NCI-H774 (cell line): Measurements from ENCODE around the gene CAPN5.
"Not testable (repeated sequence)": the region's sequence is repeated elsewhere in the genome, so short reads cannot be mapped to it uniquely, and the experiment has no call there.

Experiments
- DNase-seq: peaks from one replicate; lab custom pipeline; 2025; lab: John Stamatoyannopoulos, UW

CAPN5 gene

DNA sequence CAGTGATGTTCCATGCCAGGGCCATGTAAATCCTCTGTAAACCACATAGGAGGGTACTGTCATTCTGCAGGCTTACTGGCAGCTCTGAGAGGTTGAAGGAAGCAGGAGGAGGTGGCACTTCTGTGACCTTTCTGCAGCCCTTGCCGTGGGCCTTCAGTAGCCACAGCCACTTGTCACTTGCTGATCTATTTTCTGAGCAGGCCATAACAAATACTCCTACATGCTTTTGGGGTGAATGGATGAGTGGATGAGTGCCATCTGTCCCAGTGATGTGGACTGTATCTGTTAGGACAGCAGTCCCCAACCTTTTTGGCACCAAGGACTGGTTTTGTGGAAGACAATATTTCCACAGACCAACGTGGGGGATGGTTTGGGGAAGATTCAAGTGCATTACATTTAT lies 22.4 kb upstream of the CAPN5 start:
- no peak for DNase-seq

- no peak for DNase-seq
These were observed 21.9 kb upstream of the CAPN5 start for GRCh38 chr11:77044886-77045285.

GRCh38 chr11:77046060-77046501 lies 20.7 kb upstream of the CAPN5 start:
- no peak for DNase-seq

- peak; percentile 90 for DNase-seq
These were observed 19.5 kb upstream of the CAPN5 start for GRCh38 chr11:77047007-77047927.

DNA sequence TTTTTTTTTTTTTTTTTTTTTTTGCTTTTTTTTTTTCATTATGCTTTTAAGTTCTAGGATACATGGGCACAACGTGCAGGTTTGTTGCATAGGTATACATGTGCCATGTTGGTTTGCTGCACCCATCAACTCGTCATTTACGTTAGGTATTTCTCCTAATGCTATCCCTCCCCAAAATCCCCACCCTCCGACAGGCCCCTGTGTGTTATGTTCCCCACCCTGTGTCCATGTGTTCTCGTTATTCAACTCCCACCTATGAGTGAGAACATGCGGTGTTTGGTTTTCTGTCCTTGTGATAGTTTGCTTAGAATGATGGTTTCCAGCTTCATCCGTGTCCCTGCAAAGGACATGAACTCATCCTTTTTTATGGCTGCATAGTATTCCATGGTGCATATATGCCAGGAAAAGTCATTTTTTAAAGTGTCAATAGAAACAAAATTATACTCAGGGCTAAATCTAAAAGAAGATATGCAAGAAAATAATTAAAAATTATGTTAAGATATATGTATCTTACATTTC lies 18.8 kb upstream of the CAPN5 start:
- DNase-seq, result not testable (repeated sequence)

- DNase-seq, result no peak
These were observed 17.7 kb upstream of the CAPN5 start for GRCh38 chr11:77049026-77049425.

DNA sequence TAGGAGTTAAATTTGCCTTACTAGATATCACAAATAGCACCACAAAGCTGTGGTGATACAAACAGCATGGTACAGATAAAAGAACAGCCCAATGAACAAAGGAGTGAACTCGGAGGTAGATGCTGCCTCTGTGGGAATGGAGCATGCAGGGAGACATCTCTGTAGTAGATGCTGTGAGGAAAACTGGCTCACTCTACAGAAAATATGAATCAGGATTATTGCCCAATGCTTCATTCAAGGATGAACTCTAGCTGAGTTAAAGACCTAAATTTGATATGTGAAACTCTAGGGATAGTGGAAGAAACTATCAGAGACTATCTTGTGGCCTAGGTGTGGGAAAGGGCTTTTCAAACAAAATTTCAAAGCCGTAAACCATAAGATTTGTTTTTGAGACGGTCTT lies 15.3 kb upstream of the CAPN5 start:
- no peak for DNase-seq

- no peak for DNase-seq
These were observed 14.3 kb upstream of the CAPN5 start for GRCh38 chr11:77052518-77052917.

DNA sequence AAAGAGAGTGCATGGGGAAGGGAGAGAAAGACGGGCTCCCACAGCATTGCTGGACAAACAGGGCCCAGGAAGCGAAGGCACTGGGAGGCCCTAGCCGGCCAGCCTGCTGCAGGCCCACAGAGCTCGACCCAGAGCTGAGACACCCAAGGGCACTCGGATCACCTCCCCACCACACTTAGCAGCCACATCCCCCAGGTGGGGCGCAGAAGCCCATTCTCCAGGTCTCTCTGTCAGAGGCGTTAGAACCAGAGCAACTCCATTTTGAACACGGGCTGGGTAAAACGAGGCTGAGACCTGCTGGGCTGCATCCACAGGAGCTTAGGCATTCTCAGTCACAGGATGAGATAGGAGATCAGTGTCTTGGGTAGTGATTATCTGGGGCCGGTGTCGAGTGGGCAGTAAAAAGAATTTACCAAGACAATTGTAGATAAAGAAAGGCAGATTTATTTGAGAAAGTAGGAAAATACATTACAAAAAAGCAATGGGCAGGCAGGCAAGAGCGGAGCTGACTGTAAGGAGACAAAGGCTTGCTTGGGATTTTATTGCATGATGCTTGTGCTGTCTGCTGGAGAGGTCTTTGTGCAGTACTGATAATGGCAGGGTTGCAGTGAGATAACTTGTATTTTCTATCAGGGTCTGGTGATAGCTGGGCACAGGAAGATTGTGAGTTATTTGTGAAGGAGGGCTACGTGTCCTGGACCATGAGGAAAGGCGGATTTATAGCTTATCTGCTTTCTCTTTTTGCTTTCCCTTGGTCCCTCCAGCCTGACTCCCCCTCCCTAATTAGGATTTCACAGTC lies 13.4 kb upstream of the CAPN5 start:
- no peak for DNase-seq

GRCh38 chr11:77054084-77054483 lies 12.7 kb upstream of the CAPN5 start:
- DNase-seq, result no peak

DNA sequence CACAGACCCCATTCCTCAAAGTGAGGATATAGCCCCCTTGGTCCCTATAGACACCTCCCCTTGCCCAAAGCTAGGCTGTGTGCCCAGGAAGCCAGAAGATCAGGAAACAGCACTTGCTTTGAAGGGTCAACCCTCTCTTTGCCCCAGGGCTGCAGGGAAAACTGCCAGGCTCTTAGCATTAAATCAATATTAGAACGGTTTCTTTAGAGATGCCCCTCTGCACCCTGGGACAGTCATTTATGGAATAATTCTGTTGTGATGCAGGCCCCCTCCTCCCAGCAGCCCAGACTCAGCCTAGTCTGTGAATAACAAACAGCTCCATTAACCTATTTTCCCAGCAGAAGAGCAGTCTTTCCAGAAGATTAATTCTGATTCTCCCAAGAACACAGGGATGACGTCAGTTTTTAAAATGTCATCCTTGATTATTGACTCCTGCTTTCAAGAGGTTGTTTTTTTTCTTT lies 11.6 kb upstream of the CAPN5 start:
- no peak for DNase-seq

DNA sequence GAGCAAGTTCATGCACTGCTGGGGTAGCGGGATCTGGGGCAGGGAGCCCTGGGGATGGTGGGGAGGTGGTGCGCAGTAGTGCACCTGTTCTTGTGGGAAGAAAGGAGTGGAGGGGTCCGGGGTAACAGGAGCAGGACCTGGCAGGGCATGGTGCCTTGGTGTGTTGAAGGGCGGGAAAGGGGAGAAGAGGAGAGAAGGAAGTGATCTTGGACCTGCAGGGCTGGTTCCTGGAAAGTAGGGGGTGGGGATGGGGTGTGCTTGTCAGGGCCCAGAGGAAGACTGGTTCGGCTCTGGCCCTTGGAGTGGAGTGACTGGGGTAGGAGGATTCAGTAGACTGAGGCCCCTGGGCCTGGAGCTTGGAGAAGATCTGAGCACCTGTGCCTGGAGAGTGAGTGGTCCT lies 10.9 kb upstream of the CAPN5 start:
- DNase-seq, result no peak

- no peak for DNase-seq
These were observed 9.9 kb upstream of the CAPN5 start for GRCh38 chr11:77056814-77057402.

- no peak for DNase-seq
These were observed 8.8 kb upstream of the CAPN5 start for GRCh38 chr11:77057938-77058474.

- no peak for DNase-seq
These were observed 7.9 kb upstream of the CAPN5 start for GRCh38 chr11:77058900-77059299.

GRCh38 chr11:77059806-77060205 lies 7.0 kb upstream of the CAPN5 start:
- DNase-seq, result no peak

DNA sequence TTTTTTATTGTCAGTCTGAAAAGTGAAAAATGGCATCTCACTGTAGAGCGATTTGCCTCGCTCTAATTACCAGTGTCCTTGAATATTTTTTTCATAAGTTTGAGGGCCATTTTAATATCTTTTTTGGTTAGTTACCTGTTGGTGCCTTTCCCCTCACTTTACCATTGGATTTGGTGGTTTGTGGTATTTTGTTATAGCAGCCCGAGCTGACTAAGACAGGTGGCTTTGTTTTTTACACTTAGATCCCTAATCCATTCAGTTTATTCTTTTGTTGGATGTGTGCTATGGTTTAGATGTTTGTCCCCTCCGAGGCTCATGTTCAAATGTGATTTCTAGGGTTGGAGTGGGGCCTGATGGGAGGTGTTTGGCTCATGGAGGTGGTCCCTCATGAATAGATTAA lies 6.5 kb upstream of the CAPN5 start:
- no peak for DNase-seq

DNA sequence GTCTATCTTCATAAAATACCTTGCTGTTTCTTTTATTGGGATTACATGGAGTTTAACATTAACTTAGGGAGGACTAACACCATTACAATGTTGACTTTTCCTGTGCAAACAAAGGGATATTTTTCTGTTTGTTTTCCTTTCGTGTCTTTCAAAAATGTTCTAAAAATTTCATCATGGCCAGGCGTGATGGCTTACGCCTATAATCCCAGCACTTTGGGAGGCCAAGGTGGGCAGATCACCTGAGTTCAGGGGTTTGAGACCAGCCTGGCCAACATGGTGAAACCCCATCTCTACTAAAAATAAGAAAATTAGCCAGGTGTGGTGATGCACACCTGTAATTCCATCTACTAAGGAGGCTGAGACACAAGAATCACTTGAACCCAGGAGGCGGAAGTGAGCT lies 5.5 kb upstream of the CAPN5 start:
- not testable (repeated sequence) for DNase-seq

GRCh38 chr11:77062924-77063323 lies 3.8 kb upstream of the CAPN5 start:
- DNase-seq, result no peak

DNA sequence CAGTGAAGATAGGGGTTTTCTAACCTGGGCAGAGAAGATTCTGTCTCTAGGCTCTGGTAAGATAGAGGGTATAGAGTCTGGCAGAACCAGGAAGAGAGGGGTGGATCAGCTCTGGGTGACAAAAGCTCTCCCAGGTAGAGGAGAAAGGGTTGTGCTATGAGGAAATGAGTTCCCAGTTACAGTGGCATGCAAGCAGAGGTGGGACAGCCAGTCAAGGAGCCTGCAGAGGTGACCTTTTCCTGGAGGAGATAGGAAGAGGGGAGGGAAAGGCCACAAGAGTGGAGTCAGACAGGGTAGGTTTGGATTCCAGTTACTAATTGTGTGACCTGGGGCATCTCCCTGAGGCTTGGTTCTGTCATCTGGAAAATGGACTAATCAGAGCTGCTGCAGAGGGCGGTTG lies 3.4 kb upstream of the CAPN5 start:
- no peak for DNase-seq

DNA sequence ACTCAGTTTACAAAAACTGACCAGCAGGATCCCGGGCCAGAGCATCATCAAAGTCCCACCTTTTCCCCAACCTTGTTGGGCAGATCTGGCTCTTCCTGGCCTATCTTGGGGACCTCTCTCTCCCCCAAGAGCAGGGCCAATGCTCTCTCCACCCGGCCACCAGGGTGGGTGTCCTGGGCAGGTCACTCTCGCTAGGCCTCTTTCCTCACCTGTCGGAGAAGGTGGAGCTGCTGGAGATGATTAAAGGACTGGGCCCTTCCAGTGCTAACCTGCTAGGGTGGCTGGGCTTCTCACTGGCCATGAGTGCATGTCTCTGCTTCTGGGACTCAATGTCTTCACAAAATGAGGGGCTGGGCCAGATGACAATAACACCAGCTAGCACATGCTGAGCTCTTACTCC lies 2.9 kb upstream of the CAPN5 start:
- no peak for DNase-seq

DNA sequence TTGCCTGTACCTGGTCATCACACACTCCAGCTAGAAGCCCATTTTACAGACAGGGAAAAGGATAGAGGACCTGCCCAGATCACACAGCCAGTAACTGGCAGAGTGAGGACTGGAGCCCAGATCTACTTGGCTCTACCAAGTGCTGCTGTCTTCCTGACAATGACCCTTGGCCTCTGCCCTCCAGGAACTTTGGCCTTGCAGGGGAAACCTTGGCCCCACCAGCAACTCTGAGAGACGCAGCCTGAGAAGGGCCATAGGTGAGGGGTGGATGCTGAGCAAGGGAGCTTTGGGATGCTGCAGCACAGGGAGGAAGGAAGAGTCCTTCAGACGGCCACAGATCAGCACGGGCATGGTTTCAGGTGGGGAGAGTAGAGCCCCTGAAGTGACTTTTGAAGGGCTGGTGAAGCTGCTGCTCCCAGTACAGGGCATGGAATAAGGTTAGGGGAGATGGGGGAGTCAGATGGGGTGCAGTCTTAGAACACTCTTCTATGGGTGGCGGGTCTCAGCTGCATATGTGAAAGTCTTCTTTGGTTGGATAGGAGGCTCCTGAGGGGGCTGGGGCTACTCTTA lies 2.0 kb upstream of the CAPN5 start:
- DNase-seq, result no peak
